ENCODE data around the gene TEDC1. TPM values are rescaled to one million over a fixed set of nuclear protein-coding genes. Genes with fewer than 3 reads are reported as not detected.

TEDC1 gene
- total RNA-seq, 2 donors from 2014 or later = 9.1 to 23.8 TPM

DNA sequence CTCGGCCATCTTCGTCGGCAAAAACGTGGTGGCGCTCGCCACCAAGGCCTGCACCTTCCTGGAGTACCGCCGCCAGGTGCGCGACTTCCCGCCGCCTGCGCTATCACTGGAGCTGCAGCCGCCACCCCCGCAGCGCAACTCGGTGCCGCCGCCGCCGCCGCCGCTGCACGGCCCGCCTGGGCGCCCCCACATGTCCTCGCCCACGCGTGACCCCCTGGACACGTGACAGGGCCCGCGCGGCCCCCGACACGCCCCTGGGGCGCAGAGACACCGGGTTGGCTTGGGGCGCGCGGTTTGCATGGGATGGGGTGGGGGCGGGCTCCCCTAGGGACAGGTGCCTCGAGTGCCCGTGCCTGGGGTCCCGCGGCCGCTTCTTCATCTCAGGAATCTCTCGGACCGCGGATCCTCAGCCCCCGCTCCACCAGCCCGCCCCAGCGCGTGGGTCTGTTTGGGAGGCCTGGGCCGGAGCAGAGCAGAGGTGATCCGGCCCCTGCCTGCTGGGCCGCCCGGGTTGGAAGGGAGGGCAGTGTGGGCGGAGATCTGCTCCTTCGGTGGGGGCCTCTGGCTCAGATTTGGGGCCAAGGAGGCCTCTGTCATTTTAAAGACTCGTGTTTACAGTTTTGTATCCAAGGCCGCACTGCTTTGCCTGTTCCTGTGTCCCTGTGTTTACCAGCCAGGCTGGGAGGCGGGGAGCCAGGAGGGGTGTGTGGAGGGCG, 38.7 kb downstream of the TEDC1 start:
- Mint-ChIP-seq H3K27me3 (ENCODE audit: insufficient read depth) (peaks cover 39% of the 10 kb centered on the region), H3K4me3 (no peak overlapping the region), H3K36me3 (ENCODE audit: low read depth) (no peaks in the 10 kb centered on the region), H3K4me1 (no peaks in the 10 kb centered on the region), H3K9me3 (peaks cover 24% of the 10 kb centered on the region), H3K27ac (no peak overlapping the region)
- H3K9ac ChIP-seq (ENCODE audit: extremely low read depth, low read length, poor library complexity, severe bottlenecking) = no peak overlapping the region
- DNase-seq = no peak
- H3K9me3 ChIP-seq (ENCODE audit: control insufficient read depth, low read length) = no peaks in the 10 kb centered on the region
- H3K4me1 ChIP-seq (ENCODE audit: control insufficient read depth, insufficient read depth, low read length) = no peaks in the 10 kb centered on the region
- no peak overlapping the region for H3K27ac ChIP-seq (ENCODE audit: low read depth, low read length)
- H3K36me3 ChIP-seq (ENCODE audit: control insufficient read depth, insufficient read depth, low read length) = no peaks in the 10 kb centered on the region
- TF ChIP-seq, protein P1, sequence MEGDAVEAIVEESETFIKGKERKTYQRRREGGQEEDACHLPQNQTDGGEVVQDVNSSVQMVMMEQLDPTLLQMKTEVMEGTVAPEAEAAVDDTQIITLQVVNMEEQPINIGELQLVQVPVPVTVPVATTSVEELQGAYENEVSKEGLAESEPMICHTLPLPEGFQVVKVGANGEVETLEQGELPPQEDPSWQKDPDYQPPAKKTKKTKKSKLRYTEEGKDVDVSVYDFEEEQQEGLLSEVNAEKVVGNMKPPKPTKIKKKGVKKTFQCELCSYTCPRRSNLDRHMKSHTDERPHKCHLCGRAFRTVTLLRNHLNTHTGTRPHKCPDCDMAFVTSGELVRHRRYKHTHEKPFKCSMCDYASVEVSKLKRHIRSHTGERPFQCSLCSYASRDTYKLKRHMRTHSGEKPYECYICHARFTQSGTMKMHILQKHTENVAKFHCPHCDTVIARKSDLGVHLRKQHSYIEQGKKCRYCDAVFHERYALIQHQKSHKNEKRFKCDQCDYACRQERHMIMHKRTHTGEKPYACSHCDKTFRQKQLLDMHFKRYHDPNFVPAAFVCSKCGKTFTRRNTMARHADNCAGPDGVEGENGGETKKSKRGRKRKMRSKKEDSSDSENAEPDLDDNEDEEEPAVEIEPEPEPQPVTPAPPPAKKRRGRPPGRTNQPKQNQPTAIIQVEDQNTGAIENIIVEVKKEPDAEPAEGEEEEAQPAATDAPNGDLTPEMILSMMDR (conservative IDR thresholded peaks at IDR 0.05) = no peak
- no peak overlapping the region for H3K4me3 ChIP-seq (ENCODE audit: low read length)
- H3K27me3 ChIP-seq (ENCODE audit: control insufficient read depth, insufficient read depth, low read length, poor library complexity, severe bottlenecking) = peaks cover 35% of the 10 kb centered on the region
- WGBS, 2 experiments (ENCODE audit: insufficient coverage in 1 of 2, insufficient read length in 1 of 2) = 92 to 93% methylated on average over 37 to 63 of the region's 63 CpGs

DNA sequence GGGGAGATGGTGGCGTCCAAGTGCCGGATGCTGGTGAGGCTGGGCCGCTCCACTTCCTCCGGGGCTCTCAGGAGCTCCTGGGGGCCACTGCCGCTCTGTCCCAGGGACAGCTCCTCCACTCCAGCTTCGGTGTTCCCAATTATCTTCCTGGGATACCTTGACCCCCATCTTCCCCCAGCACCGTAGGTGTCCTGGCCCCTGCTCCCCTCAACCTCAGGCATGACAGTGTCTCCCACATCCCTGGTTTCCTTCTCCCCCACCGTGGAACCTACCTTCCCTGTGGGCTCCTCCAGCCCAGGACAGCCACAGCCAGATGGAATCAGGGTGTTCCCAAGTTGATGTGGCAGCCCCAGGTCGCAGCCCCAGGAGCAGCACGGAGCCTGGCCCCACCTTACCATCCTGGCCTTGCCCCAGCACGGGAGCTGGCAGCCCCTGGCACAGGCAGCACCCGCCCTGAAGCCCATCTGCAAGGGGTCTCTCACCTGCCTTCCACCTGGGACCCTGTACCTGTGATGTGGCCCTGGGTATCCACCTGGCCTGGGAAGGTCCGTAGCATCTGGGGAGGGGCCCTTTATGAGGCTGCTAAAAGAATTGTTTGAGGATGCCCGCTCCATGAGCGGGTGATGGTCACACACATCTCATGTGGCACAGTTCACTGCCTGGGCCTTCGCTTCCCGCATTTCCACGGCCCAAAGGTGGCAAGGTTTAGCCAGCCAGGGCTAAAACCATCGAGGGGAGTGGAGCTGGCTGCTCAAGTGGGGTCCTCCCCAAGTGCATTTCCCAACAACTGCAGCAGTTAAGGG, 39.4 kb downstream of the TEDC1 start:
- H3K4me1 ChIP-seq (ENCODE audit: control insufficient read depth, insufficient read depth, low read length) = no peaks in the 10 kb centered on the region
- H3K27ac Mint-ChIP-seq = no peak overlapping the region
- H3K27ac ChIP-seq (ENCODE audit: low read depth, low read length) = no peak overlapping the region
- TF ChIP-seq, protein P1 (conservative IDR thresholded peaks at IDR 0.05) = no peak
- peaks cover 28% of the 10 kb centered on the region for H3K9me3 Mint-ChIP-seq
- no peak overlapping the region for H3K9ac ChIP-seq (ENCODE audit: extremely low read depth, low read length, poor library complexity, severe bottlenecking)
- H3K4me3 ChIP-seq (ENCODE audit: low read length) = no peak overlapping the region
- H3K27me3 Mint-ChIP-seq (ENCODE audit: insufficient read depth) = peaks cover 32% of the 10 kb centered on the region
- H3K36me3 ChIP-seq (ENCODE audit: control insufficient read depth, insufficient read depth, low read length) = no peaks in the 10 kb centered on the region
- WGBS, 2 experiments (ENCODE audit: insufficient coverage in 1 of 2, insufficient read length in 1 of 2) = 84 to 85% methylated on average over 12 to 19 of the region's 19 CpGs
- peaks cover 27% of the 10 kb centered on the region for H3K27me3 ChIP-seq (ENCODE audit: control insufficient read depth, insufficient read depth, low read length, poor library complexity, severe bottlenecking)
- H3K4me3 Mint-ChIP-seq = no peak overlapping the region
- H3K9me3 ChIP-seq (ENCODE audit: control insufficient read depth, low read length) = no peaks in the 10 kb centered on the region
- DNase-seq = no peak
- H3K36me3 Mint-ChIP-seq (ENCODE audit: low read depth) = no peaks in the 10 kb centered on the region
- no peaks in the 10 kb centered on the region for H3K4me1 Mint-ChIP-seq

- Histone ChIP-seq H3K4me1 (ENCODE audit: control insufficient read depth, insufficient read depth, low read length) (no peaks in the 10 kb centered on the region), H3K9ac (ENCODE audit: extremely low read depth, low read length, poor library complexity, severe bottlenecking) (no peak overlapping the region), H3K4me3 (ENCODE audit: low read length) (no peak overlapping the region), H3K27ac (ENCODE audit: low read depth, low read length) (no peak overlapping the region), H3K27me3 (ENCODE audit: control insufficient read depth, insufficient read depth, low read length, poor library complexity, severe bottlenecking) (peaks cover 20% of the 10 kb centered on the region), H3K36me3 (ENCODE audit: control insufficient read depth, insufficient read depth, low read length) (no peaks in the 10 kb centered on the region), H3K9me3 (ENCODE audit: control insufficient read depth, low read length) (no peaks in the 10 kb centered on the region)
- no peak overlapping the region for H3K27ac Mint-ChIP-seq
- H3K4me1 Mint-ChIP-seq = no peaks in the 10 kb centered on the region
- no peak for DNase-seq
- peaks cover 27% of the 10 kb centered on the region for H3K27me3 Mint-ChIP-seq (ENCODE audit: insufficient read depth)
- WGBS, 2 experiments (ENCODE audit: insufficient coverage in 1 of 2, insufficient read length in 1 of 2) = 80 to 87% methylated on average over 13 to 30 of the region's 30 CpGs
- no peaks in the 10 kb centered on the region for H3K36me3 Mint-ChIP-seq (ENCODE audit: low read depth)
- TF ChIP-seq, protein P1 (conservative IDR thresholded peaks at IDR 0.05) = no peak
- peaks cover 33% of the 10 kb centered on the region for H3K9me3 Mint-ChIP-seq
- no peak overlapping the region for H3K4me3 Mint-ChIP-seq
These were observed 40.2 kb downstream of the TEDC1 start for GRCh38 chr14:105531088-105531893.
